ENCODE data around the gene TENT4B.

- TF ChIP-seq POLR2A (IDR thresholded peaks at IDR 0.05; ENCODE audit: borderline replicate concordance, extremely low read depth, insufficient read depth, insufficient read length) (no peak), POLR2AphosphoS5 (IDR thresholded peaks at IDR 0.05; ENCODE audit: low read depth, low read length) (no peak), SIN3A (IDR thresholded peaks at IDR 0.05; ENCODE audit: low read depth) (no peak), CTCF (IDR thresholded peaks at IDR 0.05 in 2 of 3, conservative IDR thresholded peaks at IDR 0.05 in 1 of 3; ENCODE audit: borderline replicate concordance in 1 of 3, insufficient read depth in 1 of 3, low read depth in 2 of 3, low read length in 2 of 3) (no peak), YY1 (IDR thresholded peaks at IDR 0.05; ENCODE audit: extremely low read depth, insufficient replicate concordance, low read depth, low read length) (no peak), MAX (IDR thresholded peaks at IDR 0.05) (no peak), SP1 (IDR thresholded peaks at IDR 0.05; ENCODE audit: low read depth) (no peak), FOSL1 (IDR thresholded peaks at IDR 0.05; ENCODE audit: low read depth) (no peak), ZNF274 (IDR thresholded peaks at IDR 0.05; ENCODE audit: low read depth, low read length) (no peak), JUND (IDR thresholded peaks at IDR 0.05) (no peak), RAD21 (IDR thresholded peaks at IDR 0.05; ENCODE audit: low read depth) (no peak), EZH2phosphoT487 (IDR thresholded peaks at IDR 0.05; ENCODE audit: borderline replicate concordance) (no peak), ZFX (IDR thresholded peaks at IDR 0.05) (no peak)
- TF ChIP-seq, protein P1, sequence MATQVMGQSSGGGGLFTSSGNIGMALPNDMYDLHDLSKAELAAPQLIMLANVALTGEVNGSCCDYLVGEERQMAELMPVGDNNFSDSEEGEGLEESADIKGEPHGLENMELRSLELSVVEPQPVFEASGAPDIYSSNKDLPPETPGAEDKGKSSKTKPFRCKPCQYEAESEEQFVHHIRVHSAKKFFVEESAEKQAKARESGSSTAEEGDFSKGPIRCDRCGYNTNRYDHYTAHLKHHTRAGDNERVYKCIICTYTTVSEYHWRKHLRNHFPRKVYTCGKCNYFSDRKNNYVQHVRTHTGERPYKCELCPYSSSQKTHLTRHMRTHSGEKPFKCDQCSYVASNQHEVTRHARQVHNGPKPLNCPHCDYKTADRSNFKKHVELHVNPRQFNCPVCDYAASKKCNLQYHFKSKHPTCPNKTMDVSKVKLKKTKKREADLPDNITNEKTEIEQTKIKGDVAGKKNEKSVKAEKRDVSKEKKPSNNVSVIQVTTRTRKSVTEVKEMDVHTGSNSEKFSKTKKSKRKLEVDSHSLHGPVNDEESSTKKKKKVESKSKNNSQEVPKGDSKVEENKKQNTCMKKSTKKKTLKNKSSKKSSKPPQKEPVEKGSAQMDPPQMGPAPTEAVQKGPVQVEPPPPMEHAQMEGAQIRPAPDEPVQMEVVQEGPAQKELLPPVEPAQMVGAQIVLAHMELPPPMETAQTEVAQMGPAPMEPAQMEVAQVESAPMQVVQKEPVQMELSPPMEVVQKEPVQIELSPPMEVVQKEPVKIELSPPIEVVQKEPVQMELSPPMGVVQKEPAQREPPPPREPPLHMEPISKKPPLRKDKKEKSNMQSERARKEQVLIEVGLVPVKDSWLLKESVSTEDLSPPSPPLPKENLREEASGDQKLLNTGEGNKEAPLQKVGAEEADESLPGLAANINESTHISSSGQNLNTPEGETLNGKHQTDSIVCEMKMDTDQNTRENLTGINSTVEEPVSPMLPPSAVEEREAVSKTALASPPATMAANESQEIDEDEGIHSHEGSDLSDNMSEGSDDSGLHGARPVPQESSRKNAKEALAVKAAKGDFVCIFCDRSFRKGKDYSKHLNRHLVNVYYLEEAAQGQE (IDR thresholded peaks at IDR 0.05; ENCODE audit: low read depth), result no peak
Observed at GRCh38 chr16:50169555-50170096, 16.5 kb downstream of the TENT4B start.

Measured in HCT116 (cell line).